Measurements from ENCODE around the gene HINT2.
A peak's percentile ranks its signal among the peaks of the same experiment; 100 is the strongest.

The HINT2 gene

GRCh38 chr9:35832814-35833213 lies 18.0 kb upstream of the HINT2 start:
- no peak for DNase-seq (ENCODE audit: low read depth)
- no peak for TF ChIP-seq CTCF (IDR thresholded peaks at IDR 0.05; ENCODE audit: low read length, missing control alignments)
- no peak overlapping the region for H3K4me3 ChIP-seq (replicated peaks; ENCODE audit: low read depth, low read length)

- DNase-seq (ENCODE audit: low read depth) = no peak
- TF ChIP-seq CTCF (IDR thresholded peaks at IDR 0.05; ENCODE audit: low read length, missing control alignments) = no peak
- no peak overlapping the region for H3K4me3 ChIP-seq (replicated peaks; ENCODE audit: low read depth, low read length)
Measured at GRCh38 chr9:35831040-35831439, 16.2 kb upstream of the HINT2 start.

- peak overlapping the region; percentile 75 for H3K4me3 ChIP-seq (replicated peaks; ENCODE audit: low read depth, low read length)
Measured at GRCh38 chr9:35829764-35830096, 14.9 kb upstream of the HINT2 start.

GRCh38 chr9:35829084-35829763 lies 14.4 kb upstream of the HINT2 start, which contains the start of gene TMEM8B:
Gene TMEM8B (plus strand): TSS chr9:35829228. CDS start chr9:35829448, 220 bp downstream.
- no peak for TF ChIP-seq CTCF (IDR thresholded peaks at IDR 0.05; ENCODE audit: low read length, missing control alignments)
- DNase-seq (ENCODE audit: low read depth) = peak; percentile 89

More at GRCh38 chr9:35829764-35830096, 14.9 kb upstream of the HINT2 start:
- DNase-seq (ENCODE audit: low read depth) = no peak
- no peak for TF ChIP-seq CTCF (IDR thresholded peaks at IDR 0.05; ENCODE audit: low read length, missing control alignments)

GRCh38 chr9:35828716-35829083 lies 13.9 kb upstream of the HINT2 start, which contains the start of gene FAM221B:
Gene FAM221B (minus strand): TSS chr9:35828732. CDS start chr9:35826161, 2,571 bp downstream.
- no peak for DNase-seq (ENCODE audit: low read depth)
- no peak for TF ChIP-seq CTCF (IDR thresholded peaks at IDR 0.05; ENCODE audit: low read length, missing control alignments)
- H3K4me3 ChIP-seq (replicated peaks; ENCODE audit: low read depth, low read length) = peak within 1 kb of the TSS; percentile 75

More at GRCh38 chr9:35829084-35829763, 14.4 kb upstream of the HINT2 start, which contains the start of gene TMEM8B:
- H3K4me3 ChIP-seq (replicated peaks; ENCODE audit: low read depth, low read length) = peak within 1 kb of the TSS; percentile 75

GRCh38 chr9:35827486-35827885 lies 12.6 kb upstream of the HINT2 start:
- no peak overlapping the region for H3K4me3 ChIP-seq (replicated peaks; ENCODE audit: low read depth, low read length)
- DNase-seq (ENCODE audit: low read depth) = peak; percentile 39
- TF ChIP-seq CTCF (IDR thresholded peaks at IDR 0.05; ENCODE audit: low read length, missing control alignments) = no peak

Data from fibroblast of pulmonary artery (primary cell).